Measurements from ENCODE around the gene SLF1.

DNA sequence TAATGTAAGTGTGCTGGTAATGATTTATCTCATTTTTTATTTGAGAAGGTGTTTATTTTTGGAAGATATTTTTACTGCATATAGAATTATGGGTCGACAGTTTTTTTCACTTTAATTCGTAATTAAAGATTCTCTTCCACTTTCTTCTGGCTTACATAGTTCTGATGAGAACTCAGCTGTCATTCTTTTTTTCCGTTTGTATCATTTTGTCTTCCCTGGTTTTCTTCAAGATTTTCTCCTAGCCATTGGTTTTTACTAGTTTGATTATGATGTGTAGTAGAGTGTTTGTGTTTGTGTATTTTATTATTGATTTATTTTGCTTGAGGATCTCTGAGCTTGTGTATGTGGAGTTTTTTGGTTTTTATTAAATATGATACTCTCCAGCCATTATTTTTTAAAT is 21.7 kb downstream of the SLF1 start:
- no peak for TF ChIP-seq POLR2AphosphoS5 (IDR thresholded peaks at IDR 0.05; ENCODE audit: borderline replicate concordance, low read depth, low read length)
- TF ChIP-seq EZH2 (IDR thresholded peaks at IDR 0.05) = no peak

All from SK-N-MC (cell line).